ENCODE results near the gene PTPRG.

DNA sequence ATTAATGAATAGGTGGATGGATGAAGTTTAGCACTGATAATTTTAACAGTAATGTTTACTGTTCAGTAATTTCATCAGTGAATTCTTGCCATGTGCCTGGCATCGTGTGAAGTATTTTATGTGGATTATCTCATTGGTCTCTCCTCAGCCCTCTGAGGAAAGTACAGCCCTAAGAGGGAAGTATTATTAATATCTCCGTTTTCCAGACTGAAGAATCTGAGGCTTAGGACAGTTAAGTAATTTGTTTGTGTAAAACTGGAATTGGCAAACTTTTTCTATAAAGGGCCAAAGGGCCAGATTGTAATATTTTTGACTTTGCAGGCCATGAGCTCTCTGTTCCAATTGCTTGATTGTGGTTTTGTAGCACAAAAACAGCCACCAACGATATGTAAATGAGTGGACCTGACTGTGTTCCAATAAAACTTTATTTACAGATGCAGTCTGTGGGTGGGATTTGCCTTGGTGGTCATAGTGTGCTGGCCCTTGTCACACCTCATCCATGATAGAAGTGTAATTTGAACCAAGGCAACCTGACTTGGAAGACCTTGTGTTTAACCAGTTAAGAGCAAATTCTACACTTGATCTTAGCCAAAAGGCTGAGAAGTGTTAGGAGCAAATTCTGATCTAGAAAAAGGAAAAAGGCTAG is 556.7 kb downstream of the PTPRG start:
- TF ChIP-seq, protein P1, sequence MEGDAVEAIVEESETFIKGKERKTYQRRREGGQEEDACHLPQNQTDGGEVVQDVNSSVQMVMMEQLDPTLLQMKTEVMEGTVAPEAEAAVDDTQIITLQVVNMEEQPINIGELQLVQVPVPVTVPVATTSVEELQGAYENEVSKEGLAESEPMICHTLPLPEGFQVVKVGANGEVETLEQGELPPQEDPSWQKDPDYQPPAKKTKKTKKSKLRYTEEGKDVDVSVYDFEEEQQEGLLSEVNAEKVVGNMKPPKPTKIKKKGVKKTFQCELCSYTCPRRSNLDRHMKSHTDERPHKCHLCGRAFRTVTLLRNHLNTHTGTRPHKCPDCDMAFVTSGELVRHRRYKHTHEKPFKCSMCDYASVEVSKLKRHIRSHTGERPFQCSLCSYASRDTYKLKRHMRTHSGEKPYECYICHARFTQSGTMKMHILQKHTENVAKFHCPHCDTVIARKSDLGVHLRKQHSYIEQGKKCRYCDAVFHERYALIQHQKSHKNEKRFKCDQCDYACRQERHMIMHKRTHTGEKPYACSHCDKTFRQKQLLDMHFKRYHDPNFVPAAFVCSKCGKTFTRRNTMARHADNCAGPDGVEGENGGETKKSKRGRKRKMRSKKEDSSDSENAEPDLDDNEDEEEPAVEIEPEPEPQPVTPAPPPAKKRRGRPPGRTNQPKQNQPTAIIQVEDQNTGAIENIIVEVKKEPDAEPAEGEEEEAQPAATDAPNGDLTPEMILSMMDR (IDR thresholded peaks at IDR 0.05; ENCODE audit: low read depth, low read length, missing input control) = no peak
- TF ChIP-seq FOXA1 (IDR thresholded peaks at IDR 0.05) (no peak), RAD21 (IDR thresholded peaks at IDR 0.05) (no peak)
- TF ChIP-seq, protein P2, sequence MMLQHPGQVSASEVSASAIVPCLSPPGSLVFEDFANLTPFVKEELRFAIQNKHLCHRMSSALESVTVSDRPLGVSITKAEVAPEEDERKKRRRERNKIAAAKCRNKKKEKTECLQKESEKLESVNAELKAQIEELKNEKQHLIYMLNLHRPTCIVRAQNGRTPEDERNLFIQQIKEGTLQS (IDR thresholded peaks at IDR 0.05) = no peak

All from liver (tissue), 3 donors.